Activated CD8-positive, alpha-beta memory T cell treated with anti-CD3 and anti-CD28 coated beads, Interleukin-2, amount 50 U/mL, for 4 hours (primary cell): ENCODE data around the gene CCDC13.

Experiments used
- DNase-seq: peaks from one replicate; pipeline ENCODE4 v3.0.0-alpha.2; 2020

CCDC13 gene

DNA sequence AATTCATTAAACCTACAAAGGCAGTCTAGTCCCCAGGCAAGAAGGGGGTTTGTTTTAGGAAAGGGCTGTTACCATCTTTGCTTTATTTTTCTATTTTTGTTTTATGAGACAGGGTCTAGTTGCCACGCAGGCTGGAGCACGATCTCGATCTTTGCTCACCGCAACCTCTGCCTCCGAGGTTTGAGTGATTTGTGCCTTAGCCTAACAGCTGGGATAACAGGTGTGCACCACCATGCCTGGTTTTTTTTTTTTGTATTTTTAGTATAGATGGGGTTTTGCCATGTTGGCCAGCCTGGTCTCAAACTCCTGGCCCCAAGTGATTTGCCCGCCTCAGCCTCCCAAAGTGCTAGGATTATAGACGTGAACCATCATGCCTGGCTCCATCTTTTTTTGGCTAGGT lies 26.3 kb upstream of the CCDC13 start:
- DNase-seq = no peak

DNA sequence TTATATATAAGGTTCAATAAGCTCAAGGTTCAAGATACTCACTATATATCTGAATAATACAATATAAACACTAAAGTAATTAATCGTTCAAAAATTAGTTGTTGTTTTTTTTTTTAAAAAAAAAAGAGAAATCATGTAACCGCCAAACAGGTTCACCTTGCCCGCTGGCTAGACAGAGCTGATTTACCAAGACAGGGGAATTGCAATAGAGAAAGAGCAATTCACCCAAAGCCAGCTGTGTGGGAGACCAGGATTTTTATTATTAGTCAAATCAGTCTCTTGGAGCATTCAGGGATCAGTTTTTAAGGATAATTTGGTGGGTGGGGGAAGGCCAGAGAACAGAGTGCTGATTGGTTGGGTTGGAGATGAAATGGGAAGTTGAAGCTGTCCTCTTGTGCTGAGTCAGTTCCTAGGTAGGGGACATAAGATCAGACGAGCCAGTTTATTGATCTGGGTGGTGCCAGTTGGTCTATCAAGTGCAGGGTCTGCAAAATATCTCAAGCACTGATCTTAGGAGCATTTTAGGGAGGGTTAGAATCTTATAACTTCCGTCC lies 23.4 kb upstream of the CCDC13 start:
- no peak for DNase-seq

DNA sequence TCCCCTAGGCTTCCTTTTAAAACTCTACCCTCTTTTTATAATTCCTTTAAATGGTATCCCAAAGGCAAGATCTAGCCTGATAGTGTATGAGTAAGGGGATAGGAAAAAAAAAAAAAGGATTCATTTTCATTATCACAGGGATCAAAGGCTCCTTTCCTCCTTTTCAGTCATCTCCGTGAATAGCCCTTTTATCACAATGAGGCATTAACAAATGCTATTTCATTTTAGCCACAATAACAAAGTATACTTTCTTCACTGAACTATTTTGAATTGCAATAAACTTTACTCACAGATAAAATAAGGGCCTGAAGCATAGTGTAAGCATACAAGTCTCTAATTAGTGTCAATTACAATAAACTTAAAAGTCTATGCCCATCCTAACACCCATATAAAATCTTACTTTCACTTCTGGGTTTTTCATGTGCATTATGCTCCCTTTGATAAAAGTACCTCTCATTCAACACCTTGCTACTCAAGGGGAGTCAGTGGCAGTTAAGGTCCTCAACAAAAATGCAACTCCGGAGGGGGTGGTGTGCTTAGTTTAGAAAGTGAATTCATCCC lies 22.6 kb upstream of the CCDC13 start:
- no peak for DNase-seq

- no peak for DNase-seq
These were observed 17.7 kb upstream of the CCDC13 start for GRCh38 chr3:42790714-42791229.

DNA sequence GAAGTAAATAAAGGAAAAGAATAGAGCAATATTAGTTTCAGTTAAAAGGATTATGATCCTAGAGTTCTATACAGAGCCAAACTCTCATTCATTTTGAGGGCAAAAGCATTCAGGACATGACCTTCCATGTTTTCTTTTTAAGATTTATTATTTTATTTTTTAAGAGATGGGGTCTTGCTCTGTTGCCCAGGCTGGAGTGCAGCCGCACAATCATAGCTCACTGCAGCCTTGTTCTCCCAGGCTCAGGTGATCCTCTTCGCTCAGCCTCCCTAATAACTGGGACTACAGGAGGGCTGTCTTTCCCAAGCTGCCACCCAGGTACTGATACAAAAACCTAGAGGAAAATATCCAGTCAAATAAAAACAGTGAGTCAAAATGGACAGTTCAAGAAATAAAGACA lies 13.6 kb upstream of the CCDC13 start:
- DNase-seq = no peak

GRCh38 chr3:42786212-42786611 lies 13.2 kb upstream of the CCDC13 start:
- DNase-seq = no peak

DNA sequence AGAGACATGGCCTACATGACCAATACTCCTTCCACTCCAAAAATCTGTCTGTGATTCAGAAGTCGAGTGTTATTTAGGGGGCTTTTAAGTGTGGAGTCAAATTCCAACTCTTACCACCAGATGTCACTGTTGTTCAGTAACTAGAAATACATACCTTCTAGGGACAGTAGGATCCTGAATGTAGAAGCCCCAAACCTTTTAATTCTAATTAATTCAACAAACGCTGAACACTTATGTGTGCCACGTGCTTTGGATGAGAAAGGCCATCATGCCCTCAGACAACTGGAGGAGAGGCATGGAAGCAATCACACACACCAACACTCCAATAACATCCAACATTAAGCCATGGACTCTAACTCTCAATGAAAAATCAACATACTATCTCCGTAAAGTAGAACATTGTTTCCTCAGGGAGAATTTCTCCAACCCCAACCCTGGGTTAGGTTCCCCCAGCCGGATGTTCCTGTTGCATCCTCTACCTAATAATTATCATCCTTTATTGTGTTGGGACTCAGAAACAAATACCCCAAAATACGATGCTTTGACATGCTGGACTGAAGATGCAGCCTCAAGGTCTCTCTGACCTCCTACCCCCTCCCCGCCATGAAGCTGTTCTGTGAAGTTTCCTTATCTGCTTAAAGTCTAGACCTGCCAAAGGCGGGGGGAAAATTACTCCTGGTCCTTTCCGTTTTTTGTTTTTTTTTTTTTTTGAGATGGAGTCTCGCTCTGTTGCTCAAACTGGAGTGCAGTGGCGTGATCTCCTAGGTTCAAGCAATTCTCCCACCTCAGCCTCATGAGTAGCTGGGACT lies 8.0 kb upstream of the CCDC13 start:
- no peak for DNase-seq

DNA sequence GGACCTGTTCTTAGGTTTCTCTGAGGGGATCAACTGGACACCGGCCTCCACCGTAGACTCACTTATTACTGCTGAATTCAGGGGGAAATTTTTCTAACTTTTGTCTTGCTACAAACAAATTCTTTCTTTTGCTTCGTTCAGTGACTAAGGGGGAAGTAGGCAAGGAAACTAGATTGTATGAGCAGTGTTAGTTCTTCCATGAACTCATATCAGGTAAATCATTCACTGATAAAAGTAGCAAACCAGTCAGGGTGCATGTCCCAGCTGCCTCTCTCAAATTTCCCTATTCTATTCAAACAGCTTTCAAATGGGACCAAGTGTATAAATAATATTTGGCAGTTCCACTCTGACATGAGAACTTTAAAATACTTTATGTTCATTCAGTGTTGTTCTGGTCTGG lies 7.3 kb upstream of the CCDC13 start:
- DNase-seq = no peak

GRCh38 chr3:42778644-42779043 lies 5.6 kb upstream of the CCDC13 start:
- no peak for DNase-seq

- no peak for DNase-seq
These were observed 327 bp upstream of the CCDC13 start for GRCh38 chr3:42773409-42773751.

DNA sequence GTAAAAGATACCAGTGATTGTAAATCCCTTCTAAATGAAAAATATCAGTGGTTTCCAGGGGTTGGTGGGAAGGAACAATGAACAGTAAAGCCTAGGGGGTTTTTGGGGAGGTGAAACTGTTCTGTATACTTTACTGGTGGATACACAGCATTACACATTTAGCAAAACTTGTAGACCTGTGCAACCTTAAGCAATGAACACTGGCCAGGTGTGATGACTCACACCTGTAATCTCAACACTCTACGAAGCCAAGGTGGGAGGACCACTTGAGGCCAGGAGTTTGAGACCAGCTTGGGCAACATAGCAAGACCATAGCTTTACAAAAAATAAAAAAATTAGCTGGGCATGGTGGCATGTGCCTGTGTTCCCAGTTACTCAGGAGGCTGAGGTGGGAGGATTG lies 1.8 kb downstream of the CCDC13 start:
- DNase-seq = no peak

- DNase-seq = no peak
These were observed 3.4 kb downstream of the CCDC13 start for GRCh38 chr3:42769477-42770131.

DNA sequence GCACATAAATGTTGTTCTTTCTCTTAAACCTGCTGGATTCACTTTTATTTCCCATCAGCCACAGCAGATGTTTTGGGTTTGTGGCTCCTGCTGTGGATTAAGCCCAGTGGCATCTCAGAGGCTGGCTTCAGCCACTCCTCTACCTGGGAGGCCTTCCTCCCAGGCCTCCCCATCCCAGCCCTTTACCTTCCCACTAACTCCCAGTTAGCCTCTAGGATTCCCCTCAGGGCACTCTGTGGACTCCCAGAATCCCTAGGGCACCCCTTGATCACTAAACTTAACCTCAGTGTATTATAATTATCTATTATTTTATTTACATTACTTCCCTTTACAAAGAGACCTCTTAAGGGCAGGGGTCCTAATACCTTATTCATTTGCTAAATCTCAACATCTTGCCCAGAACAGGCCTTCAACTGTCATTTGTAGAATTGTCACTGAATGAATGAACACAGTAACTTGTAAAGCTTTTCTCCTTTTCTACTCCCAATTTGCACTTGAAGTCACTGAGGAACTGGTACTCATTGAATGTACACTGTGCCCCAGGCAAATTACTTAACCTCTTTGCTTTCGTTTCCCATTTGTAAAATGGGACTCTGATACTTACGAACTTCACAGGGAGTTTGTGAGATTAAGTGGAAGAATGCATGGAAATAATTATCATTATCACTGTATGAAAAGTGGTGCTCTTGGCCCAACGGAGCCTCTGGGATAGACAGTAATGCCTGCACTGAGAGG lies 8.3 kb downstream of the CCDC13 start:
- no peak for DNase-seq

DNA sequence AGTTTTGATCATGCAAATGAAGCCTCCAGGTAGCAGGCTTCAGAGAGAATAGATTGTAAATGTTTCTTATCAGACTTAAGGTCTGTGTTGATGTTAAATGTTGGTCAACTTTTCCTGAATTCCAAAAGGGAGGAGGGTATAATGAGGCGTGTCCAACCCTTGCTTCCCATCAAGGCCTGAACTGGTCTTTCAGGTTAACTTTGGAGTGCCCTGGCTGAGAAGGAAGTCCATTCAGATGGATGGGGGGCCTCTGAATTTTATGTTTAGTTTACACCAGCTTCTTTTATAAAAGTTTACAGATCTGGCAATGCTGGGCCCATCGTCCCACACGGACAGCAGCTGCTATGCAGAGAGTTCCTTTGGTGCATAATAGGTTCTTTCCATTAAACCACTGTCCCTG lies 8.9 kb downstream of the CCDC13 start:
- no peak for DNase-seq

GRCh38 chr3:42763021-42763420 lies 10.0 kb downstream of the CCDC13 start:
- DNase-seq = no peak

- no peak for DNase-seq
These were observed 10.9 kb downstream of the CCDC13 start for GRCh38 chr3:42762046-42762724.

- DNase-seq = no peak
These were observed 14.9 kb downstream of the CCDC13 start for GRCh38 chr3:42758126-42758525.

DNA sequence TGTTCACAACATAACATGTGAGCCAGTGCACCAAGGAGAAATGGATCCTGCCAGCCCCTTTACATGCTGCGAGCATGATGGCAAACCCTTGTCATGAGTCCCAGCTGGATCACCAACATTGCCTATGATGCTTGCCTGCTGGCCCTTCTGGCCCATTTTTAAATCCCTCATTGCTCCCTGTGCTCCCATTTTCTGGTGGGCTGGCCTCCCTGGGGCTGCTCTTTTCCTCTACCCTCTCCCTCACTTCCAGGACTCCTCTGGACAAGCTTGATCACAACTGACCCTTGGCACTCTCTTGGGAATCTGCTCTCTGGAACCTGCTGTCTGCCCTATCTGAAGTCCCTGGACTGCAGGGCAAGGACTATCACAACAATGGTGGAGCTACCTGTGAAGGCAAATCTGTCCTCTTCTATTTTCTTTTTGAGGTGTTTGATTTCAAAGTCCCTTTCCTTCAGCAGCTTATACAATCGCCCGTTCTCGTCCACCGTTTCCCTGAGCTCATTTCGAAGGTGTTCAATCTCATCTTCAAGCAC lies 16.3 kb downstream of the CCDC13 start:
- DNase-seq = no peak

DNA sequence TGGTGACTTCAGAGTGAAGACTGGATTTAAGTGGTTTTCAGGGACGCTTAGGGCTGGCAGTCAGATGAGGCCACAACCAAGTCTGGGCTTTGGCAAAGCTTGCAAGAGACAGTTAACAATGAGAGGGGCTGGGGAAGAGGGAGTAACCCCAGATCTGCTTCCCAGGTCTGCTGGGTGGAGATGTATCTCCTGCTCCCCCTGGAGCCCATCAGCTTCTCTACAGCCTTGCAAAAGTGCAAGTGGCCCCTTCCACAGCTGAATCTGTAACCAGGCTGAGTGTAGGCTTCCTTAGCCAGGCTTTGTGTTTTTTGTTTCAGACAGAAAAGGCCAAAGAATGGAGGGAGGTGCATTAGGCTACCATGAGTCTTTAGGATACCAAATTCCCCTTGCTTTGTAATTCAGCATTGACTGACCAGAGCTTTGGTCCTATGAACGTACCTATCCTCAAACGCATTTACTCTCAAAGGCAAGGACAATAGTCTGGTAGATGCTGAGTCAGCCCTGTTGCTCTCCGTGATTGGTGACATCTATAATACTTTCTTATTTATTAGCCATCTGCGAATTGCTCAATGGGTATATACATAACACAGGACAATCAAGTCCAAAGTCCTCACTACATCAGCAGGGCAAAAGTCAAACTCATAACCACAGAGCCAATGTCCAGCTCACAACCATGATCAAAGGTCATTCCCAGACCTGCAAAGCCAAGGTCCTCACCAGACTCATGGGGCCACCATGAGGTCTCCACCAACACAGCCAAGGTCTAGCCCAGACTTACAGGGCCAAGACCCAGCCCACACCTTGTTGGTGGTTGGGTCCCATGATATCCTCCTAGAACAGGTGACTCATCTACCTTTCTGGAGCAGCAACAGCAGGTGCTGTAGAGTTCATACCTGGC lies 17.1 kb downstream of the CCDC13 start:
- DNase-seq = no peak

DNA sequence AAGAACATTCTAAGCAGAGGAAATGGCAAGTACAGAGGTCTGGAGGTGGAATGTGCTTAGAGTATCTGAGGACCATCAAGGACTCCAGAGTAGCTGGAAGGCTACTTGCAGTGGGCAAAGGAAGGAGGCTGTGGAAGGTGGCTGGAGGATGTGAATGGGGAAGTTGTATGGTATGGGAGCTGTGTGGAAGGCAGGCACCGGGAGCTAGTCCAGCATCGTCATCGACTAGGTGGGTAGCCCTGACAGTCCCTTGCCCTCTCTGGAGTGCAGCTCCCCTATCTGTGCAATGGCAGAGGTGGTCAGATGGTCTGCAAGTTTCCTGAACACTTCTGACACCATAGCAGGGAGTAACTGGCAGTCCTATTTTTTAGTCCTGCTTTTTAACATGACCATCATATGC lies 19.3 kb downstream of the CCDC13 start:
- no peak for DNase-seq

GRCh38 chr3:42752961-42753360 lies 20.1 kb downstream of the CCDC13 start:
- no peak for DNase-seq
